ENCODE results near the gene ODAD4.

Gene ODAD4

DNA sequence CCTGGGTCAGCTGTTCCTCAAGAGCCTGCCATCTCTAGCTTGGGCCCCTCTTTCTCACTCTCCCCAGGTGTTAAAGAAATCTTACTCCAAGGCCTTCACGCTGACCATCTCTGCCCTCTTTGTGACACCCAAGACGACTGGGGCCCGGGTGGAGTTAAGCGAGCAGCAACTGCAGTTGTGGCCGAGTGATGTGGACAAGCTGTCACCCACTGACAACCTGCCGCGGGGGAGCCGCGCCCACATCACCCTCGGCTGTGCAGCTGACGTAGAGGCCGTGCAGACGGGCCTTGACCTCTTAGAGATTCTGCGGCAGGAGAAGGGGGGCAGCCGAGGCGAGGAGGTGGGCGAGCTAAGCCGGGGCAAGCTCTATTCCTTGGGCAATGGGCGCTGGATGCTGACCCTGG is 43.0 kb downstream of the ODAD4 start:
- no peak for DNase-seq

DNA sequence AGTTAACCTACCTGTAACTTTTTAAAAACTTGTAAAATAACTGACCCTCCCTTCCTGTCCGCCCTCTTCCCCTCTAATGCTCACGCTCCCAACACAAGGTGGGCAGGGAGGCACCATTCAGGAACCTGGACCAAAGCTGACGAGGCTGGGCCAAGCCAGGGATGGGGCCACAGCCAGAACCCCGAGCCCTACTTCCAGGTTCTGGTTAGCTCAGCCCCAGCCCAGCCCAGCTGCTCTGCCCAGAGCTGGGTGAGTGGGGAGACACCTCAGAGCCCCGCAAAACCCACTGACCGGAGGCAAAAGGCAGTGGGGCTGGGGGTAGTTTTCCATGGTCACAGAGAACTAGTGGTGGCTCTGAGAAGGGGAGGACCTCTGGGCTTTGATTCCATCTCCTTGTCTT is 43.6 kb downstream of the ODAD4 start:
- no peak for DNase-seq

DNA sequence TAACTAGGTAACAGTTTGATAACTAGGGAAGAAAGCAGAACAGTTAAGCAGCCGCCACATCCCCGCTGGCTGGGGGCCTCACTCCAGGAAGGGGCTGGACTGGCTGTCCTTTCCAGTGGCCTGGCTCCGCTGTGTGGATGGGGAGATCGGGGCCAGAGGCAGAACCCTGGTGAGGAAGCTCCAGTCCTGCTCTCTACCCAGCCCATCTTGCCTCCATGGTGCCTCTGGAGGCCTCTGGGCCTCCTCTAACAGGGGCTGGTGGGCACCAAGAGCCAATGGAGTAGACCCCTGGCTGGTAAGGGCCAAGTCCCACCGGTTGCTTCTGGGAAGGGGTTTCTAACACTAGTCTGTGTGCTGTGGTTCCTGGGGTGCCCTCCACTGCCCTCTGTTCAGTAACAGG is 44.2 kb downstream of the ODAD4 start:
- no peak for DNase-seq

DNA sequence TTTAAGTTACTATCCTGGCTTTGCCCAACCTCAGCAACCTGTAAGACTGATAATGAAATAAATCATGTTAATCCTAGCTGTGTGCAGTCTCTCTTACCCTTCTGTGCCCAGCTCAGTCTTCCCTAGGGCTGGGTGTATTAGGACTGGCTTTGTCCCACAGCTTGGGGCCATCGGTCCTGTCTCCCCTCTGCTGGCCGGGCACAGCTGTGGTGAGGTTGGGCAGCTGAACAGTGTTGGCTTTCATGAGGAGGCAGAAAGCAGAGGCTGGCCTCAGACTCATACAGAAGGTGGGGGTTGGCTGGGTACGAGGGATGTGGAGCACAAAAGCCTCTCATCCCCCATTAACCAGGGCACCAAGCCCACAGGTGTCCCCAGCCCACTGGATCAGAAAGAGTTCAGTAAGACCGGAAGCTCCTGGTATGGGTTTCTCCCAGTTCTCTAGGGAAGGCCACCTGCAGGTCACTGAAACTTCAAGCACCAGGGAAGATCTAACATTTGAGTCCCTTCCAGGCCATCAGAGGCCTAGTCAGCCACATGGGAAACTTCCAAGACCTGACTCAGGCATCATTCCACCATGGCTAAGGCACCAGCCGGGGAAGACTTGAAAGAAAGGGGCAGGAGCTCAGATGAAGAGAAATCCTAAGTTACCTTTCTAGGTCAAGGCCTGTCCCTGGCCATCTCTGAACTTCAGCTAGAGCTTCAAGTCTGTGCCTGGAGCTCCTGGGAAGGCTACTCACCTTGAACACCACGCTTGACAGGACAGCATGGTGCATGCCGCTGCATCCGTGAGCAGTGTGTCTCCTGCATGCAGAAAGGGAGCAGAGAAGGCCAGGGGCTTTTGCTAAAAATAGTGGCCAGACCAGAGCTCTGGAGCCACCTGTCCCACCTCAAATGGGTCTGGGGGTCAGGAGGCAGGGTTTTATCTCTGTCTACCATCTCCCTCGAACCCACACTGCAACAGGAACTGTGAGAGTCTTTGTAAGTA is 45.0 kb downstream of the ODAD4 start:
- no peak for DNase-seq

DNA sequence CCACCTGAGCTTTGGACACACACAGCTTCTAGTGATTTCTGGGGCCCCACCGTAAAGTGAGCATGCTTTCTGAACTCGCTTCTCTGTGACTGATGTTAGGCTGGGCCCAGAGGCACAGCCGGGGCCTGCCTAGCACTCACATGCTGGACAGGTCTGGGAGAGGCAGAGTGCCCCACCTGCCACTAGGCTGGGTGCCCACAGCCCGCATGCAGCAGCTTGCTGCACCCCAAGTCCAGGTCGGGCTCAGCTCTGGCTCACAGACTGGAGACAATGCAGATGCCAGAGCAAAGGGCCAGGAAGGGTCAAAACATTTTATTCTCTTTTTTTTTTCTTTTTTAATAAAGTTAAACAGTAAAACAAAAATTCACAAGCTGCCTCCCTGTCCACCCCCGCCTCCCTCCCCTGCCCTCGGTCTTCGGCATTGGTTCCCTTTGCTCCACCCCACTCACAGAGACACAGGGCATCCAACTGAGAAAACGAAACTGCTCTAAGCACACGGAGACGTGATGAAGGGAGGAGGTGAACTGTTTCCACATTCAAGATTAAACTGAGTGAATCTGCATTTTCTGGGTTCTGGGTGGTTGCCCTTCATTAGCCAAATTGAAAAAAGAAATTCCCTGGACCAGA is 45.8 kb downstream of the ODAD4 start:
- DNase-seq: no peak

DNA sequence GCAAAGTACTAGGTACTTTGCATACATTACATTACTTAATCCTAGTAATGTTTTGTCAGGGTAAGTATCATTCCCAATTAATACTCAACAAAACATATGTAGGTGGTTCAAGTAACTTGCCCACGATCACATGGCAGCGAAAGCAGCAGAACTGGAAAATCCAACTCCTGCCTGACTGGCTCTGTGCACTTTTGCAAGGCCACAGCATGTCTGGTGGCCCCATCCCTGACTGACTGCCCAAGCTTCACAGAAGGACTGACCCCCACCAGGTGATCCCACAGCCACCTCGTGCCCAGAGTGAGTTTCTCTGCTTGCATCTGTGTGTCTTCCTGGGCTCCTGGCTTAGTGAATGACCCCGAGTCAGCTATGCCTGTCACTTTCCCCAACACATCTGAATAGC is 47.6 kb downstream of the ODAD4 start:
- no peak for DNase-seq

DNA sequence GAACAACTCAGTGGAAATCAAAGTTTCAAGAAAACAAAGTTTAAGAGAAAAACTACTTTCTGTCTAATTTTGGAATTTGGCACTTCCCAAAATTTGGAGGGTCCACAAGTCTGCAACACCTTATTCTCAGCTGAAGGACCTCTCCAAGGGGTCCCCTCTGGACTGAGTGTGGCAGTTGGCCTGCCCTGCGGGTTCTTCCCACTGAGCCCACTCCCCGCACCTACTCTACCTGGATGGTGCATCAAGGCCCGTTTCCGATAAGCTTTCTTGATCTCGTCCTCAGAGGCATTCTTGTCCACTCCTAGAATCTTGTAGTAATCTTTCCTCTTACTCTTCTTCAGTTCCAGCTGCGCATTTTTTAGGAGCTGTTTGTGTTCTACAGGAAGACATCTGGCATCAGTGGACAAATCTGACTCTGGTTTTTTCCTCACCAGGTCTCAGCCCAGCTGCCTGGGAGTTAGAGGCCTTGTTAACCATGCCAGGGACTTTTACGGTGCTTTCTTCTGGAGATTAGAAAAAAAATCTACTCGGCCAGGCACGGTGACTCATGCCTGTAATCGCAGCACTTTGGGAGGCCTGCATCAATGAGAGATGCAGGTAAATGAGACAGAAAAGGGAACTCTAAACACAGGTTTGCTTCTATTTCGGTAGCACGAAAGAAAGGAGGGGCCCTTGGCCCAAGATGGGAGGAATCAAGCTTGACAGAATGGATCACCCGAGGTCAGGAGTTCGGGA is 51.8 kb downstream of the ODAD4 start:
- DNase-seq: no peak

DNA sequence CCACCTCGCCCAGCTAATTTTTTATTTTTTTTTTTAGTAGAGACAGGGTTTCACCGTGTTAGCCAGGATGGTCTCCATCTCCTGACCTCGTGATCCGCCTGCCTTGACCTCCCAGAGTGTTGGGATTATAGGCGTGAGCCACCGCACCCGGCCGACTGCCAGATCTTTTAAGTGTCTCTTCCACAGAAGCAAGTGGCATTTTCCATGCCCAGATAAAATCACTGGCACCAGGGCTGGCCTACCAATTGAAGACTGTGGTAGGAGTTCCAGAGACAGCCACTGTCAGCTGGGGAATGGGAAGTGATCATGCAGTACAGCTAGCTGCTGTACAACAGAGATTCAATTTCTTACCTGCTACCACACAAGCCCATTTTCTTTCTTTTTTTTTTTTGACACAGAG is 54.0 kb downstream of the ODAD4 start:
- DNase-seq: no peak

DNA sequence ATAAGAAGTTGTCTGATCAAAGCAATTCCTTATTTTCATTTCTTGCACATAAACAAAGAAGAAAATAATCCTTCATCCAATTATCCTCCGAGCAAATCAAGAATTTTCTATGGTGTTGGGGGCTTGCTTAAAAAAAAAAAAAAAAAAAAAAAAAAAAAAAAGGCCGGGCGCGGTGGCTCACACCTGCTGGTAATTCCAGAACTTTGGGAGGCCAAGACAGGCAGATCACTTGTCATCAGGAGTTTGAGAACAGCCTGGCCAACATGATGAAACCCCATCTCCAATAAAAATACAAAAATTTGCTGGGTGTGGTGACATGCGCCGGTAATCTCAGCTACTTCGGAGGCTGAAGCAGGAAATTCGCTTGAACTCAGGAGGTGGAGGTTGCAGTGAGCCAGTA is 55.5 kb downstream of the ODAD4 start:
- no peak for DNase-seq

DNA sequence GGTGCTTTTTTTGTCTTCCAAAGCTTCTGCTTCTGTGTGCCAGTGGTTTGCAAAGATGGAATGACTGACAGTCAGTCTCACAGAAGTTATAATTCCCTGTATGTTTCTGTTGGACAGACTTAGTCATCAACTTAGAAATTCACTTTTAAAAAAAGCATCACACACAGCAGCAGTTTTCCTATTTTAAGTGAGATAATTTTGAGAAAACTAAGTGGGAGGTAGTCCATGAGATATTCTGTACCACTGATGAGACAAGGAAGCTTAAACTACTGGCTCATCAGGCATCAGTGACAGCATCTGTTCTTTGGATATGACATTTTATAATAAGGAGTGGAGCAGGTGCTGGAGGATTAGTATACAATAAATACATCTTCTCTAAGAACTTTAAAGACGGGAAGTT is 56.2 kb downstream of the ODAD4 start:
- DNase-seq: no peak

DNA sequence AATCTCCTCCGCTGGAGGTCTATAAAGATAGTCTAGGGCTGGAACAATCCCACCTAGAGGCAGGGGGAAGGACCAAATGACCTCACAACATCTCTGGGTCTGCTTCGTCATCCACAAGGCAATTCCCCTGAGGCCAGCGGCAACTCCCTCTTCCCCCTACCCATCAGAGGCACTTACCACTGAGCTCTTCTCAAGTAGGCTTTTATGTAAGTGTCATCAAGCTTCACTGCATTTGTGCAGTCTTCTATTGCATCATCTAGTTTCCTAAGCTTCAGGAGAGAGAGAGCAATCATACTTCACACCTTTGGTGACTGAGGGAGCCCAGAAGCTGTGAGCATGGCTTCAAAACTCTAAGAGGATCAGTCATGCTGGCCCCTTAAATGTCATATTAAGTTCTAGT is 57.2 kb downstream of the ODAD4 start:
- DNase-seq: no peak

DNA sequence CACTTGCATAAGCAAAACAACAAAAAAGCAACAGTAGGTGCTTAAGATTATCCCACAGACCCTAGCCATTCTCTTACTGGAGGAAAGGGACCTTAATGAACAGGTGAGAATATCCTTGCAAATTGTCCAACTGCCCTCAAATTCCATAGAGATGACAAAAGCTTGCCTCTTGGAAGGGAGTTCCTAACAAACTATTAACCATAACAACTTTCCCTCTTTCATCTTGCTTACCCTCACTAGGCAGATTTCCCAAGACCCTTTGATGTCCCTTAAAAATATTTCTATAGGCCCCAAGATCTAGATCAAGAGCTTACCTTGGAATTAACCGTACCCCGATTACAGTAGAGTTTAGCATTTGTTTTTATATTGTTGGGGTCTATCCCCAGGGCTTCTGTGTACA is 58.0 kb downstream of the ODAD4 start:
- no peak for DNase-seq

DNA sequence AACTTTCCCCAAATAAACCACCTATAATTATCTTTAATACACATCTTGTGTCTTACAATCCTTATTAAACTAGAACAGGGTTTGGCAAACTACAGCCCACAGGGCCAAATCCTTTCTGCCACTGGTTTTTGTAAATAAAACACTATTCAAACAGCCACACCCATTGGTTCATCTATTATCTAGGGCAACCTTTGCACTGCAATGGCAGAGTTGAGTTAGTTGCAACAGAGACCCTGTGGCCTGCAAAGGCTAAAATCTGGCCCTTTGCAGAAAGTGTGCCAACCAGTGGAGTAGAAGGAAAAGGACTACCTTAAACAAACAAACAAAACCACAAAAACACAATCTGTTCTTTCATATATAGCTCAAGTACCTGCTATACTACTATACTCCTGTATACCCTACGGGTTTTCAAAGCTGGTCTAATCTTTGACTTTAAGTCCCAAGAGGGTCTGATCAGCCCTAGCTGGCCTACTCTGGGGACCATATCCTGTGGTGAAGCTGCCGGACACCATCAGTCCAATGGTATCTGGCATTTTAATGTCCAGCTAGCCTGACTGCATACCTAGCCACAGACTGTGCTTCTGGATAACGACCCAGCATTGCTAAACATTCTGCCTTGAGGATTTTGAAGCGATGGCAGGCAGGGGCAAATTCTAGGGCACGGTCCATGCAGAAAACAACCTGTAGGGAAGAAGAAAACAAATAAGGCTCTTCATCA is 59.4 kb downstream of the ODAD4 start:
- DNase-seq: no peak

DNA sequence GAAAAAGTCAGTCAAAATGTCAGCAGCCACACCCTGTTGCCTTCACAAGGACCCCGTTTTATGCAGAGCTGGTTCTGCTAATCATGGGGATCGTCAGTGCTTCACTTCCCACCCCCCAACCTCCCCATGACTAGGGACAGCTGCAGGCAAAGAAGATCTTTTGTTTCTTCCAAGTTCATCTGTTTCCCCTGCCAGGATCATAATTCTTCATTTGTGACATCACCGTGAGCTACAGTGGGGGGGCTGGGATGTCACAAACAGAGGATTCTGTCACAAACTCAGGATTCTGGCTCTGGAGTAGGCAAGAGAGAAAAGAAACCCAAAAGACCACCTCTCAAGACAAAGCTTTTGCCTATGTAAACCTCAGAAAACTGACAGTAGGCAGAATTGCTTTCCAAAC is 62.2 kb downstream of the ODAD4 start:
- DNase-seq: no peak

DNA sequence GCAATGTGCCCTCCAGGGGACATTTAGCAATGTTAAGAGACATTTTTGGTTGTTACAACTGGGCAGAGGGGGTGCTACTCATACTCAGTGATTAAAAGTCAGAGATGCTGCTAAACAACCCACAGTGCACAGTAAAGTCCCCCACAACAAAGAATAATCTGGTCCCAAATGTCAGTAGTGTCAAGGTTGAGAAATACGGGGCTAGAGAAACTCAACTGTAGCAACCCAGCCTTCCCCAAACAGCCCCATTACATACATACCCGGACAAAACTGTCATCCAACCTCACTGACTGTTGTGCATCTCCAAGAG is 66.4 kb downstream of the ODAD4 start:
- DNase-seq: no peak

DNA sequence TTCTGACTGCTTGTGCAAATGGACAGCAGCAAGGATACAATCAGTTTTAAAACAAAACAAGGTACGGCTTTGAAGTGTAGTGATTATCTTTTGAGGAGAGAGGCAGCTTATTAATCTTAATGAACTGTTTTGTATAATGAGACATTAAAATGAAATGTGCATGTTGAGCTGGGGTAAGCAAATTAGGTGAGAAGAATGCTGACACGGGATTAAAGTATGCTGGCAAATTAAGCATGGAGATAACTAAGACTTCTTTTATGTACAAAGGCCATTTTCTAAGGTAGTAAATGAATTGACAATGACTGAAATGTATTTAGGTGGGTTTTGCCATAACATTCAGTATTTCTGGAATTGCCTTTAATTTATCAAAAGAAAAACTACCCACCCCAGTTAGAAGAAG is 68.1 kb downstream of the ODAD4 start:
- no peak for DNase-seq

DNA sequence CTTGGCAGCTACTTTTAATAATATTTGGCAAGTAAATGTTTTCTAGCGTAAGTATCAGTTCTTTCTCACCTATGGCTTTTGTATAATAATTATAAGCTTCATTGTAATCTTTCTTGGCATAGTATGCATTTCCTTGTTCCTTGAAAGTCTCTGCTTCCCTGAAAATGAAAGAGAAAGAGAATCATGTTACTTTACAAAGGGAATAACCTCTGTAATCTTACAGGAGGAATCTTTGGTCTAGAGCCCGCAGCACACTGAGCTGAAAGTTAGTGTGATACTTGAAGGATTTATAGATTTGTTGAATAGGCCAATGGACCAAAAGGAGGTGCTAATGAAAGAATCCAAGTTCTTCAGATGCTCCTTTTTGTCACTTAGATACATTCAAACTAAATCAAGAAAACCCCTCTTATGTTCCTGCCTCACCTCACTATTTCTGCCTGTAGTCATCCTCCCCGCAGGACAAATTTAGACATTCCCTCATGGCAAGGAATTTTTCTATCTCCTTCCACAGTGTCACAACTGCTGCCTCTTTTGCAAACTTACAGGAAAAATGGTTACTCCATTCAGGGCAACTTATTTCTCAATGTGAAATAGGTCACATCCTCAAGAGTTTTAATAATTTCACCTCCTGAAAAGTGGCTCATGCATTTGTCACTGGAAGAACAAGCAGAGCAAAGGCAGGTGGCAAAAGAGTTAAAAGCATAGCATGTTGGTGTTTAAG is 70.2 kb downstream of the ODAD4 start:
- no peak for DNase-seq

DNA sequence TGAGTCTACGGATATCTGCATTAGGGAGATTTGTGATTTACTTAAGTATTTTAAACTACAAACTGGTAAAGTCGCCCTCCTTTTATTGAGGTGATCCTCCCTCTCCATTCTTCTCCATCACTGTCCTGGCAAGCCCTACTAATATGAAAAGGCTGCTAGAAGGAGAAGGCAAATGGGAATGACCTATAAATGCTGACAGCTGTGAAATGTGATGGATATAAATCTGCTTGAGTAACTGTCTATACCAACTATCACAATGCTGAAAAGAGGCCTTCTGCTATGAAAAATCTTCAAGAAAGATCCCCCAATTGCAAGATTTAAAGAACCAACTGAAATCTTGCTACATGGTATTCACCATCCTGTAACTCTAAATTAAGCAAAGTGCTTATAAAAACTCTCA is 71.3 kb downstream of the ODAD4 start:
- DNase-seq: no peak

DNA sequence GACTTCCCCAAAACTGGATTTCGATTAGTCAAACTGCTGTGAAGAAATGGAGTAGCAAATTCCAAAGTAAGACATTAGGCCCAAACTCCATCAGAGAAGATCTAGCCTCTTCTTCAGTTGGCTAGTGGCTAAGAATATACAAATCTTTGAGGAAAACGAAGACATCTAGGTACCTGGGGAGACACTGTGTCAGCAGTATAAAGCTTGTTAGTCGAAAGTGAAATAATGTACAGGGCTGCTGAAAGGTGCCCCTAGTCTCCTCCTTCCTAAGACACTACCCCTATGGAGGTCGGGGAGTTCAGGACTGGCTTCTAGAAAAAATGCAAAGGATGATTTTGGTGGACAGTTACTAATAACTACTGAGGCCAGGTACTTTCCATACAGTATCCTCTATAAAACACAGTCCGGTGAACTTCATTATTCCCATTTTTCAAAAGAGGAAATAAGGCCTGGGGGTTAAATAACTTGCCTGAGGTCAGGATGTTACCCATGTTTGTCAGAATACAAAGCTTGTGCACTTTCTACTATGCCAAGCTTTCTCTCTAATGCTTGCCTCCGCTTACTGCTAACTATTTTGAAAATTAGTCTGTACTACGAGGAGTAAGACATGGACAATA is 71.9 kb downstream of the ODAD4 start:
- DNase-seq: no peak

DNA sequence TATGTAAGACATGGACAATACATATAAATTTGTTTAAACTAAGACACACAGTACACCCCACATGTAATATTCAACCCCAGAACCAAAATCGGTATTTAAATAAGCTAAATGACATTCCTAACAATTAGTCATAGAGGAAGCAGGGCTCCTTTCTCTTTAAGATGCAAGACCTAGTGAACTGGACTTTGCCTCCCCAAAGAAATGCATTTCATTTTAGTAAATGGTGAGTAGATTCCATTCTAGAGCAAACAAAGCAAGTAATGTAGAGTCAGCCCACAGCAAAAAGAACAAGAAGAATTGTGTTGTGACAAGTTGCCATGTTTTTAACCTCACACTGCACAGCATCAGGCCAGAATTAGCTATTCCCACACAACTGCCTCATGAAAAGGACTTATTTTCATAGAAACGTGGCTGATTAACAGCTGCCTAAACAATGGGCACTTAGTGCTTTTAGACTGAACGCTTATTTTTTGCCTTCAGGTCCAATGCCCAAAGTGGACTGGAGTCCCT is 72.4 kb downstream of the ODAD4 start:
- no peak for DNase-seq

DNA sequence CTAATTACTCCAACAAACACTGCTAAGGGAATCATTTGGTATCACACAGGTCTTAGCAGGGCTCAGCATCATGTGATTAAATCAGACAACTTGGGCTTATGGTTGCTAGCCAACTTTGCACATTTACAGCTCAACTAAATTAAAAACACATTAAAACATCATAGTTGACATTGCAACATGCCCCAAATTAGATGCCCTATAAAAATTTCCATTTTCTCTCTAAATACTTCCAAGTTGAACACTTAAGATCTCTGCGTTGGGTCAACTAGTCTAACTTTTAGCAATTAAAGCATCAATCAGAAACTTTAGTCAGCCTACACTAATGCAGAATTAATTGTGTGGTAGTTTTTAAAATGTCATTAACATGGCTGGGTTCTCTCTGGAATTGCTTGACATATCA is 74.7 kb downstream of the ODAD4 start:
- DNase-seq: no peak

DNA sequence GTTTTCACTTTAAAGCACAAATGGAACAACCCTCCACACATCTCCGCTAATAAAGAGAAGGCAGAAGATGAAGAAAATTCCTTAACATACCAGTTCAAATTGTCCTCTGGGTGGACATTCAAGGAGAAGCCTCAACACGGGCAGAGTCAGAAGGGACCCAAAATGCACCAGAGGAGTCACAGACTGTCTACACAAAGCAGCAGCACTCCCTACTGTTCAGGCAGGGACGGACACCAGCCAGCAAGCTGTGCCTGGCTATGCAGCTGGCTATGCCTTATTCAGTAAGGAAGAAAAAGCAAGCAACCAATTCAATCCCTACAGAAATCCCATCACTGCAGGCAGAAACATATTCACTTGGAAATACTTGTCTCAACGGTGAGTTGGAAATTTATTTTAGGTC is 78.8 kb downstream of the ODAD4 start:
- DNase-seq: no peak

All from stimulated activated CD4-positive, alpha-beta T cell treated with anti-CD3 and anti-CD28 coated beads, Interleukin-4, amount 100 ng/mL, for 4 hours (primary cell).